Activated naive CD8-positive, alpha-beta T cell (primary cell): ENCODE measurements around the gene CSF1.

Source experiments
- H3K27ac Mint-ChIP-seq: one replicate; pipeline ENCODE4 v1.8.0; 2021; ENCODE audit warnings: mixed read lengths
- H3K27me3 Mint-ChIP-seq: one replicate; pipeline ENCODE4 v1.8.0; 2021; ENCODE audit warnings: mixed read lengths
- H3K36me3 Mint-ChIP-seq: one replicate; pipeline ENCODE4 v1.8.0; 2021; ENCODE audit warnings: mixed read lengths
- H3K4me1 Mint-ChIP-seq: one replicate; pipeline ENCODE4 v1.8.0; 2021; ENCODE audit warnings: low read depth, mixed read lengths
- H3K4me3 Mint-ChIP-seq: one replicate; pipeline ENCODE4 v1.8.0; 2021; ENCODE audit warnings: mild to moderate bottlenecking, mixed read lengths
- H3K9me3 Mint-ChIP-seq: one replicate; pipeline ENCODE4 v1.8.0; 2021; ENCODE audit warnings: low read depth, mixed read lengths

CSF1 gene

DNA sequence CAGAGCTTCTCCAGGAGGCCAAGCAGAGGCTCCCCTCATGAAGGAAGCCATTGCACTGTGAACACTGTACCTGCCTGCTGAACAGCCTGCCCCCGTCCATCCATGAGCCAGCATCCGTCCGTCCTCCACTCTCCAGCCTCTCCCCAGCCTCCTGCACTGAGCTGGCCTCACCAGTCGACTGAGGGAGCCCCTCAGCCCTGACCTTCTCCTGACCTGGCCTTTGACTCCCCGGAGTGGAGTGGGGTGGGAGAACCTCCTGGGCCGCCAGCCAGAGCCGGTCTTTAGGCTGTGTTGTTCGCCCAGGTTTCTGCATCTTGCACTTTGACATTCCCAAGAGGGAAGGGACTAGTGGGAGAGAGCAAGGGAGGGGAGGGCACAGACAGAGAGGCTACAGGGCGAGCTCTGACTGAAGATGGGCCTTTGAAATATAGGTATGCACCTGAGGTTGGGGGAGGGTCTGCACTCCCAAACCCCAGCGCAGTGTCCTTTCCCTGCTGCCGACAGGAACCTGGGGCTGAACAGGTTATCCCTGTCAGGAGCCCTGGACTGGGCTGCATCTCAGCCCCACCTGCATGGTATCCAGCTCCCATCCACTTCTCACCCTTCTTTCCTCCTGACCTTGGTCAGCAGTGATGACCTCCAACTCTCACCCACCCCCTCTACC, 19.1 kb downstream of the CSF1 start:
- H3K27ac Mint-ChIP-seq: no peak overlapping the region
- no peaks in the 10 kb centered on the region for H3K9me3 Mint-ChIP-seq
- peaks cover 3% of the 10 kb centered on the region for H3K4me1 Mint-ChIP-seq
- no peaks in the 10 kb centered on the region for H3K27me3 Mint-ChIP-seq
- no peak overlapping the region for H3K4me3 Mint-ChIP-seq
- peaks cover 21% of the 10 kb centered on the region for H3K36me3 Mint-ChIP-seq

- Mint-ChIP-seq H3K4me3 (no peak overlapping the region), H3K36me3 (peaks cover 14% of the 10 kb centered on the region), H3K27ac (no peak overlapping the region), H3K4me1 (peaks cover 3% of the 10 kb centered on the region), H3K9me3 (no peaks in the 10 kb centered on the region), H3K27me3 (no peaks in the 10 kb centered on the region)
These were observed 19.8 kb downstream of the CSF1 start for GRCh38 chr1:109930252-109930993.

- Mint-ChIP-seq H3K4me3 (no peak overlapping the region), H3K27ac (no peak overlapping the region), H3K4me1 (peaks cover 3% of the 10 kb centered on the region), H3K36me3 (peaks cover 6% of the 10 kb centered on the region), H3K27me3 (no peaks in the 10 kb centered on the region), H3K9me3 (no peaks in the 10 kb centered on the region)
These were observed 20.6 kb downstream of the CSF1 start for GRCh38 chr1:109931189-109931731.

DNA sequence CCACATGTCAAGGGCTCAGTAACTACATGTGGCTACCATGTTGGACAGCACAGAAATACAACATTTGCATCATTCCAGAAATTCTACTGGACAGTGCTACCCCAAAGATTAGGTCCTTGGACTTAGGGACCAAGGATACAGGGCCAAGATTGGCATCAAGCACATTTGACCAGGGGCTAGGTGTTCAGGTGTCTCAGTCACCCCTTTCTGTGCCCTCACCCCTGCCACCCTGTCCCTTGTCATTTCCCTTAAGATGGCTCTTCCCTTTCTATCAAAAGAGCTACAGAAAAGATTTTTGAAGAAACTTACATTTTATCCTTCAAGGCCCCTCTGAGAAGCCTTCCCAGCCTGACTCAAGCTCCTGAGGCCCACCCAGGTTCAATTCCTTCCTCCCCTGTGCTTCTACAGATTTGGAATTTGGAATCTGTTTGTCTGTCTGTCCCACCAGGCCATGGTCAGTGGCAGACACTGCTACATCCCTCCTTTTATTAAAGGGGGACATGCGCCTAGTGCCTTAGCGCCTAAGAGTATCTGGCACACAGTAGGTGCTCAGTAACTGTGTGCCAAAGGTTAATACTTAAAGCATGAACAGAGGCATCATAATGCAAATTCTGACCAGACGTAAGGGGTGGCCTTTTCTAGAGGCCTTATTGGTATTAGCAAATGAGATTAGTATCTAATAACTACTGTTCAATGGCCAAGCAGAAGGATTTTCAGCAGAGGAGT, 21.4 kb downstream of the CSF1 start:
- H3K9me3 Mint-ChIP-seq: peaks cover 3% of the 10 kb centered on the region
- no peaks in the 10 kb centered on the region for H3K27me3 Mint-ChIP-seq
- no peak overlapping the region for H3K27ac Mint-ChIP-seq
- H3K36me3 Mint-ChIP-seq: peaks cover 4% of the 10 kb centered on the region
- no peak overlapping the region for H3K4me3 Mint-ChIP-seq
- H3K4me1 Mint-ChIP-seq: peaks cover 3% of the 10 kb centered on the region

DNA sequence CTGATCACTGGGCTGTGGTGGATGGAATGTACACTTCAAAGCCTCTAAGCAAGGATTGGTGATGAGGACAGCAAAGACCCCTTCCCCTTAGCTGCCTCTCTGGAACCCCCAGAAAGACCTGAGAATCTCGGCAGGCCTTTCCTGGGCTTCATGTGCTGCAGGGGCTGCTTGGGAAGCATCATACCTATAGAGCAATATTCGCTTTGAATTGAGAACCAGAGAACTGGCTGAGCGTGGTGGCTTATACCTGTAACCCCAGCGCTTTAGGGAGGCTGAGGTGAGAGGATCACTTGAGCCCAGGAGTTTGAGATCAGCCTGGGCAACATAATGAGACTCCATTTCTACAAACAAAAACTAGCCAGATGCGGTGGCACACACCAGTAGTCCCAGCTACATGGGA, 22.0 kb downstream of the CSF1 start:
- H3K36me3 Mint-ChIP-seq: peaks cover 2% of the 10 kb centered on the region
- no peak overlapping the region for H3K27ac Mint-ChIP-seq
- no peaks in the 10 kb centered on the region for H3K27me3 Mint-ChIP-seq
- peaks cover 3% of the 10 kb centered on the region for H3K4me1 Mint-ChIP-seq
- no peak overlapping the region for H3K4me3 Mint-ChIP-seq
- H3K9me3 Mint-ChIP-seq: peaks cover 5% of the 10 kb centered on the region

DNA sequence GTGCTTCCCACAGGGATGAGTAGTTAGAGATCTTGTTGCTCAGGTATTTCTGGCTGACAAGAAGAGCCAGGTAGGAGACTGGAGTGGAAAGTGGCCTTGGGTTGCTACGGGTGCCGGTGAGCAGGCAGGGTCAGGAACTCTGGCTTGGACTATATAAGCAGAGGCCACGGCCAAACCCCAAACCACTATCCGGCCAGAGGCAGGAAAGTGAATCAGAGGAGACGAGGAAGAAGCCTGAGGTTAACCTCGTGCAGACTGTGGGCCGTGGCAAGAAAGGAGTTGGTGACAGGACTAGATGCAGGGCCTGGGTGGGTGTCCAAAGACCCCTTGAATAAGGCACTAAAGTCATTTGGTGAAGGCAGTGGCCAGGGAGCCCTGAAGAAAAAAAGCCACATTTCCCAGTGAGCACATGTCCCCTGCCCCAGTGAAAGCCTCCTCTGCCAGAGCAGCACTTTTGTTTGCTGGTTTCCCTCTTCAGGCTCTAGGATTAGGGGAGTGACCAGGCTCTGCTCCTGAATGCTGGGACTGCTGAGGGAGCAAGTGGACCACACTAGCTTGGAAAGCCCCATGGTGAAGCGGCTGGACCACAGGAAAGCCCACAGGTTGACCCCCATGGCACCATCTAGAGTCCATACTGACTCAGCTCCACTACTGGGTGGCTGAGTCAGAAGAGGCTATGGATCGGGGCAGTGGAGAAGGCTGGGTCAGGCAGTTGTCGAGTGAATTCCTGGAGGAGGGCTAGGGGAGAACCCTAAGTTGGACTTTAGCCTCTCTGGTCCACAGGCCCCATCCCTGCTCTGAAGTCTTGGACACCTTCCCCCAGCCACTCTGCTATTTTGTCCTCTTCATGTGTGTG, 23.4 kb downstream of the CSF1 start:
- H3K27ac Mint-ChIP-seq: no peak overlapping the region
- H3K27me3 Mint-ChIP-seq: no peaks in the 10 kb centered on the region
- H3K36me3 Mint-ChIP-seq: peaks cover 4% of the 10 kb centered on the region
- peaks cover 7% of the 10 kb centered on the region for H3K9me3 Mint-ChIP-seq
- no peak overlapping the region for H3K4me3 Mint-ChIP-seq
- peaks cover 3% of the 10 kb centered on the region for H3K4me1 Mint-ChIP-seq

GRCh38 chr1:109935451-109935900, 24.8 kb downstream of the CSF1 start:
- Mint-ChIP-seq H3K27me3 (no peaks in the 10 kb centered on the region), H3K27ac (no peak overlapping the region), H3K9me3 (peaks cover 12% of the 10 kb centered on the region), H3K4me3 (no peak overlapping the region), H3K4me1 (peaks cover 3% of the 10 kb centered on the region), H3K36me3 (peaks cover 4% of the 10 kb centered on the region)

DNA sequence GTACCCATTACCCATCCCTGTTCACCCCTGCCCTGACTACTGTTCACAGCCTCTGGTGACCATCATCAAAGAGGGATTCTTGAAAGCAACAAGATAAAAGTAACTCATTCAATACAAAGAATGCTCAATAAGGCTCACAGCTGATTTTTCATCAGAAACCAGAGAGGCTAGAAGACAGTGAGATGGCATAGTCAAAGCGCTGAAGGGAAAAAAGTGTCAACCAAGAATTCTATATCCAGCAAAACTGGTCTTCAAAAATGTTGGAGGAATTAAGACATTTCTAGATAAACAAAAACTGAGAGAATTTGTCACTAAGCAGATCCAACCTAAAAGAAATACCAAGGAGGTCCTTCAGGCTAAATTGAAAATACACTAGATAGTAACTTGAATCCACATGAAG, 27.1 kb downstream of the CSF1 start:
- no peaks in the 10 kb centered on the region for H3K27me3 Mint-ChIP-seq
- H3K4me3 Mint-ChIP-seq: no peak overlapping the region
- peaks cover 12% of the 10 kb centered on the region for H3K9me3 Mint-ChIP-seq
- no peak overlapping the region for H3K27ac Mint-ChIP-seq
- peaks cover 3% of the 10 kb centered on the region for H3K4me1 Mint-ChIP-seq
- peaks cover 4% of the 10 kb centered on the region for H3K36me3 Mint-ChIP-seq

DNA sequence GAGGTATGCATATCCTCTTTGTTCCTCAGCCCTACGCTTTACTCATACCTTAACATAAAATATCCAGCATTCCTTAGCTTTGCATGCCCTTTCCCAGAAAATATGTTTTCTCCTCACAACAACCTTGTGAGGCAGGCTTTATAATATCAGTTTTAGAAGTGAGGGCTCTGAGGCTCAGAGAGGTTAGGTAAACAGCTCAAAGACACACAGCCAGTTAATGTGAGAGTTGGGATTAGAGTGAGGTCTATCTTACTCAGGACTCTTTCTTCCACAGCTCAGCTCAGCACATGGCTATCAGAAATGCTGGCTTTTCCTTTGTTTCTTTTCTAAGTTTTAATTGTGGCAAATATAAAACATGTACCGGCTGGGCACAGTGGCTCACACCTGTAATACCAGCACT, 27.9 kb downstream of the CSF1 start:
- Mint-ChIP-seq H3K36me3 (peaks cover 4% of the 10 kb centered on the region), H3K4me3 (no peak overlapping the region), H3K27me3 (no peaks in the 10 kb centered on the region), H3K4me1 (peaks cover 3% of the 10 kb centered on the region), H3K27ac (no peak overlapping the region), H3K9me3 (peaks cover 12% of the 10 kb centered on the region)

GRCh38 chr1:109942434-109942833, 31.8 kb downstream of the CSF1 start:
- Mint-ChIP-seq H3K27me3 (peaks cover 2% of the 10 kb centered on the region), H3K4me1 (peaks cover 6% of the 10 kb centered on the region), H3K4me3 (no peak overlapping the region), H3K27ac (no peak overlapping the region), H3K36me3 (peaks cover 2% of the 10 kb centered on the region), H3K9me3 (peaks cover 9% of the 10 kb centered on the region)

- Mint-ChIP-seq H3K27me3 (peaks cover 2% of the 10 kb centered on the region), H3K4me3 (no peak overlapping the region), H3K4me1 (peaks cover 6% of the 10 kb centered on the region), H3K27ac (peak overlapping the region; percentile 55), H3K9me3 (peaks cover under 1% of the 10 kb centered on the region), H3K36me3 (no peaks in the 10 kb centered on the region)
These were observed 33.9 kb downstream of the CSF1 start for GRCh38 chr1:109944541-109944940.

DNA sequence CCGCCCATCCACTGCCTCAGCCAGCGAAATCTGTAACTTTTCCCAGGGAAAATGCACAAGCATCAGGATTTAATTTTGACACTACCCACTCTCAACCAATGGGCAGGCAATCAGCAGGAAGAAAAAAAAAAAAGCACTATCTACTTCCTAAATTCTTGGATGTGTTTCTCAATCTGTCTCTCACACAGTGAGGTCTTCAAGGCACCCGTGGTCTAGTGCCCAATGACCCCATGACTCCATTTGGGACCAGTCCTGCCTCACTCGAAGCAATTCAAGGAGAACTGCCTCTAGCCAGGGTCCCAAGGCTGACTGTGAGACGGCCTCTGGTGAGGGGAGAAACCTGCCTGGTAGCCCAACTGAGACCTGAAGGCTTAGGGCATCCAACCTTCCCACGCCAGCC, 35.9 kb downstream of the CSF1 start:
- Mint-ChIP-seq H3K27ac (no peak overlapping the region), H3K9me3 (no peaks in the 10 kb centered on the region), H3K4me3 (no peak overlapping the region), H3K36me3 (no peaks in the 10 kb centered on the region), H3K4me1 (peaks cover 6% of the 10 kb centered on the region), H3K27me3 (peaks cover 2% of the 10 kb centered on the region)

GRCh38 chr1:109947582-109948284, 37.1 kb downstream of the CSF1 start:
- H3K4me1 Mint-ChIP-seq: peaks cover 6% of the 10 kb centered on the region
- H3K27ac Mint-ChIP-seq: no peak overlapping the region
- peaks cover 2% of the 10 kb centered on the region for H3K27me3 Mint-ChIP-seq
- H3K4me3 Mint-ChIP-seq: no peak overlapping the region
- no peaks in the 10 kb centered on the region for H3K9me3 Mint-ChIP-seq
- no peaks in the 10 kb centered on the region for H3K36me3 Mint-ChIP-seq

DNA sequence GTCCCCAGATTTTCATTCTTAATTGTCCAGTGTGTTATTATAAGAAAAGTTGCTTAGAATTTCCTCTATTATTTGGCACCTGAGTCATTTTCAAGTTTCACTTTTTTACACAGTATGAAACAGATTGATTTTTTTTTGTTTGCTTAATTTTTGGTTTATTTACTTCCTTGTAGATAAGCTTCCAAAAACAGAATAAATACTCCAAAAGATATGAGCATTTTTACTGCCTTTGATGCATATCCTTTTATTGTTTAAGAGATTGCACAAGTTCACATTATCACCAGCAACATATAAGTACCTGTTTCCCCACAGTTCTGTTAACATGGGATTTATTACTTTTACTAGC, 37.6 kb downstream of the CSF1 start:
- H3K4me3 Mint-ChIP-seq: no peak overlapping the region
- H3K9me3 Mint-ChIP-seq: no peaks in the 10 kb centered on the region
- no peak overlapping the region for H3K27ac Mint-ChIP-seq
- peaks cover 6% of the 10 kb centered on the region for H3K4me1 Mint-ChIP-seq
- no peaks in the 10 kb centered on the region for H3K36me3 Mint-ChIP-seq
- H3K27me3 Mint-ChIP-seq: peaks cover 2% of the 10 kb centered on the region
